Measurements from ENCODE around the gene OR11H7. TPM values are rescaled to one million over a fixed set of nuclear protein-coding genes. Genes with fewer than 3 reads are reported as not detected.

OR11H7 gene
- total and polyA plus RNA-seq, 9 of the 15 experiments (the other 6 are each of a cell fraction or from before 2014, with no cell fraction given) = not detected

GRCh38 chr14:20247646-20248246 lies 19.0 kb downstream of the OR11H7 start (continued):
- TF ChIP-seq ZNF384 (IDR thresholded peaks at IDR 0.05; ENCODE audit: low read depth, low read length) (0 out of 2 replicates have a peak, but pooled peaks have one; percentile 29), ZNF766 (CRISPR knock-in tag; conservative IDR thresholded peaks at IDR 0.05) (peak; percentile 64; the same call in 1 of the 2 replicates)
- TF ChIP-seq, protein P1, sequence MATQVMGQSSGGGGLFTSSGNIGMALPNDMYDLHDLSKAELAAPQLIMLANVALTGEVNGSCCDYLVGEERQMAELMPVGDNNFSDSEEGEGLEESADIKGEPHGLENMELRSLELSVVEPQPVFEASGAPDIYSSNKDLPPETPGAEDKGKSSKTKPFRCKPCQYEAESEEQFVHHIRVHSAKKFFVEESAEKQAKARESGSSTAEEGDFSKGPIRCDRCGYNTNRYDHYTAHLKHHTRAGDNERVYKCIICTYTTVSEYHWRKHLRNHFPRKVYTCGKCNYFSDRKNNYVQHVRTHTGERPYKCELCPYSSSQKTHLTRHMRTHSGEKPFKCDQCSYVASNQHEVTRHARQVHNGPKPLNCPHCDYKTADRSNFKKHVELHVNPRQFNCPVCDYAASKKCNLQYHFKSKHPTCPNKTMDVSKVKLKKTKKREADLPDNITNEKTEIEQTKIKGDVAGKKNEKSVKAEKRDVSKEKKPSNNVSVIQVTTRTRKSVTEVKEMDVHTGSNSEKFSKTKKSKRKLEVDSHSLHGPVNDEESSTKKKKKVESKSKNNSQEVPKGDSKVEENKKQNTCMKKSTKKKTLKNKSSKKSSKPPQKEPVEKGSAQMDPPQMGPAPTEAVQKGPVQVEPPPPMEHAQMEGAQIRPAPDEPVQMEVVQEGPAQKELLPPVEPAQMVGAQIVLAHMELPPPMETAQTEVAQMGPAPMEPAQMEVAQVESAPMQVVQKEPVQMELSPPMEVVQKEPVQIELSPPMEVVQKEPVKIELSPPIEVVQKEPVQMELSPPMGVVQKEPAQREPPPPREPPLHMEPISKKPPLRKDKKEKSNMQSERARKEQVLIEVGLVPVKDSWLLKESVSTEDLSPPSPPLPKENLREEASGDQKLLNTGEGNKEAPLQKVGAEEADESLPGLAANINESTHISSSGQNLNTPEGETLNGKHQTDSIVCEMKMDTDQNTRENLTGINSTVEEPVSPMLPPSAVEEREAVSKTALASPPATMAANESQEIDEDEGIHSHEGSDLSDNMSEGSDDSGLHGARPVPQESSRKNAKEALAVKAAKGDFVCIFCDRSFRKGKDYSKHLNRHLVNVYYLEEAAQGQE (IDR thresholded peaks at IDR 0.05; ENCODE audit: borderline replicate concordance) = peak; percentile 58; the same call in 1 of the 2 replicates
- TF ChIP-seq, protein P1 (CRISPR knock-in tag; IDR thresholded peaks at IDR 0.05; ENCODE audit: low read depth) = no peak
